WERI-Rb-1 (cell line): Measurements from ENCODE around the gene EPB41L4B.
A peak's percentile ranks its signal among the peaks of the same experiment; 100 is the strongest.

ENCODE experiments used
- DNase-seq: peaks from one replicate; pipeline ENCODE4 v3.0.0-alpha.2; 2020
- H3K27ac ChIP-seq: fragments of 250-450 bp; sonication (Bioruptor Pico); 2 replicates; pipeline ENCODE4 v1.5.1; 2020; ENCODE audit warnings: mild to moderate bottlenecking, moderate library complexity
- H3K27me3 ChIP-seq: fragments of 250-450 bp; sonication (Bioruptor Pico); 2 replicates; pipeline ENCODE4 v1.5.1; 2021; ENCODE audit warnings: mild to moderate bottlenecking, low read depth, moderate library complexity; ENCODE audit not compliant: insufficient read depth, severe bottlenecking
- H3K36me3 ChIP-seq: fragments of 250-450 bp; sonication (Bioruptor Pico); 2 replicates; pipeline ENCODE4 v1.5.1; 2020; ENCODE audit warnings: mild to moderate bottlenecking, moderate library complexity
- H3K4me3 ChIP-seq: 2 replicates; pipeline ENCODE4 v1.5.1; 2011; ENCODE audit warnings: low read depth, mild to moderate bottlenecking, control low read depth, low read length
- H3K9me3 ChIP-seq: fragments of 250-450 bp; sonication (Bioruptor Pico); 2 replicates; pipeline ENCODE4 v1.5.1; 2021; ENCODE audit warnings: mild to moderate bottlenecking, moderate library complexity; ENCODE audit not compliant: severe bottlenecking
- CTCF ChIP-seq: IDR thresholded peaks from 2 replicates; pipeline ENCODE4 v1.5.1; 2011; ENCODE audit warnings: low read depth, mild to moderate bottlenecking, control low read depth, inconsistent platforms, low read length

Gene EPB41L4B

GRCh38 chr9:109242014-109242413 is 78.8 kb downstream of the EPB41L4B start:
- Histone ChIP-seq H3K9me3 (no peaks in the 10 kb centered on the region), H3K36me3 (peaks cover 19% of the 10 kb centered on the region), H3K4me3 (no peak overlapping the region), H3K27ac (peak overlapping the region; percentile 67), H3K27me3 (no peaks in the 10 kb centered on the region)
- no peak for TF ChIP-seq CTCF
- DNase-seq = no peak

- no peak for TF ChIP-seq CTCF
- H3K36me3 ChIP-seq = peaks cover 19% of the 10 kb centered on the region
- H3K27me3 ChIP-seq = no peaks in the 10 kb centered on the region
- no peak overlapping the region for H3K27ac ChIP-seq
- DNase-seq = no peak
- H3K9me3 ChIP-seq = no peaks in the 10 kb centered on the region
- no peak overlapping the region for H3K4me3 ChIP-seq
These were observed 79.7 kb downstream of the EPB41L4B start for GRCh38 chr9:109241207-109241606.

- no peaks in the 10 kb centered on the region for H3K9me3 ChIP-seq
- no peak for TF ChIP-seq CTCF
- H3K36me3 ChIP-seq = peaks cover 19% of the 10 kb centered on the region
- H3K27me3 ChIP-seq = no peaks in the 10 kb centered on the region
- H3K27ac ChIP-seq = no peak overlapping the region
- no peak for DNase-seq
- no peak overlapping the region for H3K4me3 ChIP-seq
These were observed 81.6 kb downstream of the EPB41L4B start for GRCh38 chr9:109239240-109239639.

GRCh38 chr9:109238655-109239054 is 82.2 kb downstream of the EPB41L4B start:
- Histone ChIP-seq H3K27ac (no peak overlapping the region), H3K4me3 (no peak overlapping the region), H3K36me3 (peaks cover 19% of the 10 kb centered on the region), H3K9me3 (no peaks in the 10 kb centered on the region), H3K27me3 (no peaks in the 10 kb centered on the region)
- DNase-seq = no peak
- no peak for TF ChIP-seq CTCF

- no peaks in the 10 kb centered on the region for H3K27me3 ChIP-seq
- no peak for DNase-seq
- peaks cover 19% of the 10 kb centered on the region for H3K36me3 ChIP-seq
- H3K9me3 ChIP-seq = no peaks in the 10 kb centered on the region
- H3K4me3 ChIP-seq = no peak overlapping the region
- no peak overlapping the region for H3K27ac ChIP-seq
- no peak for TF ChIP-seq CTCF
These were observed 82.7 kb downstream of the EPB41L4B start for GRCh38 chr9:109238125-109238524.

- Histone ChIP-seq H3K27ac (no peak overlapping the region), H3K27me3 (no peaks in the 10 kb centered on the region), H3K4me3 (no peak overlapping the region), H3K9me3 (no peaks in the 10 kb centered on the region), H3K36me3 (peaks cover 6% of the 10 kb centered on the region; the same call in 1 of the 2 replicates)
- no peak for DNase-seq
- TF ChIP-seq CTCF = no peak
These were observed 88.2 kb downstream of the EPB41L4B start for GRCh38 chr9:109232449-109233237.
